Neural progenitor cell (in vitro differentiated cells): ENCODE measurements around the gene BCR. TPM values are rescaled to one million over a fixed set of nuclear protein-coding genes. Genes with fewer than 3 reads are reported as not detected.

ENCODE experiments used
- DNase-seq: peaks from one replicate; pipeline ENCODE4 v3.0.0-alpha.2; 2016; ENCODE audit warnings: low spot score
- H2AFZ ChIP-seq: fragments of 200-600 bp; sonication (generic); replicated peaks from 2 replicates; pipeline ENCODE4 v1.6.1; 2016; ENCODE audit warnings: antibody characterized with exemption
- H3F3A ChIP-seq: fragments of 200-600 bp; sonication (generic); 2 replicates; pipeline ENCODE4 v1.6.1; 2016; ENCODE audit warnings: antibody characterized with exemption, low read depth
- H3K27ac ChIP-seq: fragments of 200-600 bp; sonication (generic); 2 replicates; pipeline ENCODE4 v1.5.1; 2016; ENCODE audit warnings: mild to moderate bottlenecking
- H3K27me3 ChIP-seq: fragments of 200-600 bp; sonication (generic); 2 replicates; pipeline ENCODE4 v1.6.1; 2016; ENCODE audit warnings: mild to moderate bottlenecking, moderate library complexity
- H3K36me3 ChIP-seq: fragments of 200-600 bp; sonication (generic); 2 replicates; pipeline ENCODE4 v1.5.1; 2016
- H3K4me1 ChIP-seq: fragments of 200-600 bp; sonication (generic); 2 replicates; pipeline ENCODE4 v1.6.1; 2016; ENCODE audit warnings: mixed run types
- H3K4me2 ChIP-seq: fragments of 200-600 bp; sonication (generic); 2 replicates; pipeline ENCODE4 v1.6.1; 2016
- H3K4me3 ChIP-seq: fragments of 200-600 bp; sonication (generic); 2 replicates; pipeline ENCODE4 v1.5.1; 2016
- H3K79me2 ChIP-seq: fragments of 200-600 bp; sonication (generic); 2 replicates; pipeline ENCODE4 v1.6.1; 2016; ENCODE audit warnings: low read depth
- H3K9ac ChIP-seq: fragments of 200-600 bp; sonication (generic); 2 replicates; pipeline ENCODE4 v1.6.1; 2016
- H3K9me3 ChIP-seq: fragments of 200-600 bp; sonication (generic); 2 replicates; pipeline ENCODE4 v1.5.1; 2016; ENCODE audit warnings: low read depth
- H4K20me1 ChIP-seq: fragments of 200-600 bp; sonication (generic); 2 replicates; pipeline ENCODE4 v1.6.1; 2016; ENCODE audit warnings: low read depth
- H3K27ac Mint-ChIP-seq: 3 replicates; pipeline ENCODE4 v1.8.0; 2021; ENCODE audit warnings: mixed read lengths
- H3K27me3 Mint-ChIP-seq: 2 replicates; pipeline ENCODE4 v1.8.0; 2022; ENCODE audit warnings: low read depth, mild to moderate bottlenecking, inconsistent platforms, moderate library complexity, mixed read lengths; ENCODE audit not compliant: insufficient read depth
- H3K36me3 Mint-ChIP-seq: 3 replicates; pipeline ENCODE4 v1.8.0; 2021; ENCODE audit warnings: mixed read lengths
- H3K4me1 Mint-ChIP-seq: 3 replicates; pipeline ENCODE4 v1.8.0; 2021; ENCODE audit warnings: mixed read lengths
- H3K4me3 Mint-ChIP-seq: 3 replicates; pipeline ENCODE4 v1.8.0; 2021; ENCODE audit warnings: mild to moderate bottlenecking, moderate library complexity, mixed read lengths
- H3K9me3 Mint-ChIP-seq: 3 replicates; pipeline ENCODE4 v1.8.0; 2020; ENCODE audit warnings: mixed read lengths
- EZH2 ChIP-seq: fragments of 200-600 bp; sonication (generic); IDR thresholded peaks from 2 replicates; pipeline ENCODE4 v1.6.1; 2017; ENCODE audit warnings: antibody characterized with exemption, mild to moderate bottlenecking, moderate library complexity
- EZH2phosphoT487 ChIP-seq: fragments of 200-600 bp; sonication (generic); IDR thresholded peaks from 2 replicates; pipeline ENCODE4 v1.6.1; 2017; ENCODE audit warnings: antibody characterized with exemption
- total RNA-seq: library from RNA; depleted of rRNA; stranded (reverse); fragments of >200 nt; gene quantifications from 2 replicates; pipeline ENCODE4 v1.2.3, GENCODE V29; 2015; ENCODE audit warnings: low replicate concordance
- TF ChIP-seq, protein P1 (sequence below): fragments of 200-600 bp; sonication (generic); IDR thresholded peaks from 2 replicates; pipeline ENCODE4 v1.5.1; 2017; ENCODE audit warnings: antibody characterized with exemption, mild to moderate bottlenecking

Gene BCR
- total RNA-seq, 1 donor from 2014 or later, result 35.5 TPM

DNA sequence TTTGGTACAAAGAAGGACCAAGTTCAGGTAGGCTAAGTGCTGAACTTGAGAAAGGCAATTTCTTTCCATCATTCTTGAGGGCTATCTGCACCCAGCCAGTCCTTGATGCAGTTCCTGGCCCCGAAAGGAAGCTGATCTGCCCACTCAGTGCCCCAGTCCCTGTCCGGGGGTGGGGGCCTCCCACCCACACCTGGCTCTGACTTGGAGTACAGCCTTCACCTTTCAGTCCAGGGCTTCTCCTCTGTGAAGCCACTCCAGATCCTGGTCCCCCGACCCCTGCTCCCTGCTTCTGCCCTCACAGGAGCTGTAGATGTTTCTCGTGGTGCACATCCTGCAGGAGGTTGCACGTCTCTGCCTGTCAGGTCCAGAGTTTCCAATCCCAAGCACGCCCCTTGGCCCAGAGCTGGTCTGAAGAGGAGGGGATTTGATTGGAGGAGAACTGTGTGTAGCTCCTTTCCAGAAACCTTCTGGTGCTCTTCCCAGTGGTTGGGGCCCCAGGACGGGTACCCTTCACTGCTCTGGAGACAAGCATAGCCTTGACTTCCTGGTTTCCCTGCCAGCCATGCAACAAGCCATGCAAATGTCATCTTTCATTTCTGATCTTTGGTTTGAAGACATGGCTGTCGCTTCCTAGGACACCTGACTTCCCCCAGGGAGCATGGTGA, 75.3 kb downstream of the BCR start:
- H3K27me3 ChIP-seq, result no peaks in the 10 kb centered on the region
- no peaks in the 10 kb centered on the region for H3K36me3 ChIP-seq
- no peak for TF ChIP-seq EZH2
- TF ChIP-seq EZH2phosphoT487, result no peak
- DNase-seq, result no peak
- H3K9ac ChIP-seq, result no peak overlapping the region
- H3K9me3 ChIP-seq, result no peaks in the 10 kb centered on the region
- H3K79me2 ChIP-seq, result peaks cover 13% of the 10 kb centered on the region
- no peaks in the 10 kb centered on the region for H3K9me3 Mint-ChIP-seq
- H2AFZ ChIP-seq, result no peak overlapping the region
- H3F3A ChIP-seq, result no peaks in the 10 kb centered on the region
- H3K4me3 ChIP-seq, result no peak overlapping the region
- no peaks in the 10 kb centered on the region for H3K4me1 ChIP-seq
- no peak overlapping the region for H3K27ac ChIP-seq
- H3K4me1 Mint-ChIP-seq, result peaks cover 14% of the 10 kb centered on the region
- no peak overlapping the region for H3K4me3 Mint-ChIP-seq
- H3K36me3 Mint-ChIP-seq, result peaks cover 20% of the 10 kb centered on the region
- H3K27me3 Mint-ChIP-seq, result peaks cover 2% of the 10 kb centered on the region
- H4K20me1 ChIP-seq, result peaks cover 44% of the 10 kb centered on the region
- no peak overlapping the region for H3K27ac Mint-ChIP-seq
- no peak overlapping the region for H3K4me2 ChIP-seq

DNA sequence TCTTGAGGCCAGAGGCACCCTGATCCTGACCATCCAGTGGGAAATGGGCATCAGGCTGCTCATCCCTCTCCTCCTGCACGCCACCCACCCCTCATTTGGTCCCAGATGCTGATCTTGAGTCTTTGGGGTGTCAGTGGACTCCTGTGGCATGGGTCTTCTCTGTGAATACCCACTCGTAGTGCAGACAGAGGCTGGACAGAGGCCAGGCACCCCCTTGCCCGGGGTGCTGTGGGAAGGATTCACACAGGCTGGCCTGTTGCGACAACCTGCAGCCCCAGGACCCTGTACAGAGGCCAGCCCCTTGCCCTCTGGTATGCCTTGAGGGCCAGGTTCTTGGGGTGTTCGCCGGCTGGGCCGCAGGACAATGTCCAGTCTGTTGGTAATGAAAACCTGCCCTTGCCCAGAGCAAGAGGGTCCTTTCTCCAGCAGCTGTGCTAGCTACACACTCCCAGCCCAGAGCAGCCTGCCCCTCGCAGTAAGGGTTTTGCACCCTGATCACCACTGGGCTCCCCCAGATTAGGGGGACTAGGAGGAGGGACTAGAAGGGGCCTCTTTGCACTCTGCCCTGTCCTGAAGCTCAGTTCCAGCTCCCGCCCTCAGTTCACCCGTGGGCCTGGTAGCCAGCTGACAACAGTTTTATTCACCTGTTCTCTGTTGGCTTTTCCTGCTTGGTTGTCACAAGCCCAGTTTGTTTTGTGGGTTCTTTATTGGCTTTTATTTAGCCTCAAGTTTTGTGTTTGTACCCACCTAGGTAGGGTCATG, 76.0 kb downstream of the BCR start:
- no peak overlapping the region for H3K4me2 ChIP-seq
- no peak for DNase-seq
- peaks cover 6% of the 10 kb centered on the region for H3K79me2 ChIP-seq
- H4K20me1 ChIP-seq, result peaks cover 46% of the 10 kb centered on the region
- Mint-ChIP-seq H3K9me3 (no peaks in the 10 kb centered on the region), H3K27ac (peak overlapping the region; percentile 32), H3K4me1 (peaks cover 11% of the 10 kb centered on the region), H3K4me3 (no peak overlapping the region), H3K36me3 (peaks cover 22% of the 10 kb centered on the region), H3K27me3 (peaks cover 2% of the 10 kb centered on the region)
- no peaks in the 10 kb centered on the region for H3K36me3 ChIP-seq
- no peak overlapping the region for H3K27ac ChIP-seq
- H2AFZ ChIP-seq, result no peak overlapping the region
- H3K4me3 ChIP-seq, result no peak overlapping the region
- no peaks in the 10 kb centered on the region for H3K27me3 ChIP-seq
- no peaks in the 10 kb centered on the region for H3F3A ChIP-seq
- no peaks in the 10 kb centered on the region for H3K4me1 ChIP-seq
- TF ChIP-seq, protein P1, sequence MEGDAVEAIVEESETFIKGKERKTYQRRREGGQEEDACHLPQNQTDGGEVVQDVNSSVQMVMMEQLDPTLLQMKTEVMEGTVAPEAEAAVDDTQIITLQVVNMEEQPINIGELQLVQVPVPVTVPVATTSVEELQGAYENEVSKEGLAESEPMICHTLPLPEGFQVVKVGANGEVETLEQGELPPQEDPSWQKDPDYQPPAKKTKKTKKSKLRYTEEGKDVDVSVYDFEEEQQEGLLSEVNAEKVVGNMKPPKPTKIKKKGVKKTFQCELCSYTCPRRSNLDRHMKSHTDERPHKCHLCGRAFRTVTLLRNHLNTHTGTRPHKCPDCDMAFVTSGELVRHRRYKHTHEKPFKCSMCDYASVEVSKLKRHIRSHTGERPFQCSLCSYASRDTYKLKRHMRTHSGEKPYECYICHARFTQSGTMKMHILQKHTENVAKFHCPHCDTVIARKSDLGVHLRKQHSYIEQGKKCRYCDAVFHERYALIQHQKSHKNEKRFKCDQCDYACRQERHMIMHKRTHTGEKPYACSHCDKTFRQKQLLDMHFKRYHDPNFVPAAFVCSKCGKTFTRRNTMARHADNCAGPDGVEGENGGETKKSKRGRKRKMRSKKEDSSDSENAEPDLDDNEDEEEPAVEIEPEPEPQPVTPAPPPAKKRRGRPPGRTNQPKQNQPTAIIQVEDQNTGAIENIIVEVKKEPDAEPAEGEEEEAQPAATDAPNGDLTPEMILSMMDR, result no peak
- TF ChIP-seq EZH2 (no peak), EZH2phosphoT487 (no peak)
- no peak overlapping the region for H3K9ac ChIP-seq
- no peaks in the 10 kb centered on the region for H3K9me3 ChIP-seq

DNA sequence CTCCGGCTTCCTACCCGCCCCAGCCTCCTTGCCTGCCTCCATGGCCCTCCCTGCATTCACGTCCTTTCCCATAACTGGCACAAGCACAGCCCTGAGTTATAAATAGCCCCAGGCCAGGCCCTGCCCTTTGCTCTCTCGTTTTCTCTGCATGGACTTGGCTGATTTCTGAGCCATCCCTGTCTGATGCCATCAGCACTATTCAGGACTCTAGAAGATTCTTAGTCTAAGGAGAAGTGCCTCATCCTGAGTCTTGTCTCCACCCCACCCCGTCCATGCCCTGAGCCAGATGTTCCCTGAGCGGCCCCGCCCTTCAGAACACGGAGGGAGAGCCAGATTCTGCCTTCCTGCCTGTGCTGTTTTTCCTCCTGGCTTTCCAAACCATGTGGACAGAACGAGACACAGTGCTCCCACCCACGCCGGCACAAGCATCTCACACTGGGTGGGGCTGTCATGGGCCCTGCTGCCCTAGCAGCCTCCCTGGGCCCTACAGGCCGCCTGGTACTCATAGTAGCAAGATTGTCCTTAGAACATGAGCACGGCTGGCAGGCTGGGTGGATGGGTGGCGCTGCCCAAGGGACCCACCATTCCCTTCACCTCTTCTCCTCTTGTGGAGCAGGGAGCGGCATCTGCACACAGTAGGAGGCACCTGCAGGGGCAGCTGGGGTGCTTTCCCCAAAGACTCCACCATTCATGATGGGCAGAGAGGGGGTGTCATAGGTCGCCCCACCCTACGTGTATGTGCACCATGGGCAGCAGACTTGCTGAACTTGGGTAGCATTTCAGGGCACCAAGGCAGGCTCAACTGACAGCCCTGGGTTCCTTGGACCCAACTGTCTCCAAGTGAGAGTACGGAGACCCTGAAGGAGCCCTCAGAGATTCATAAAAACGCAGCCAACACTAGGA, 76.9 kb downstream of the BCR start:
- peaks cover 2% of the 10 kb centered on the region for H3K27me3 Mint-ChIP-seq
- TF ChIP-seq EZH2, result no peak
- TF ChIP-seq EZH2phosphoT487, result no peak
- TF ChIP-seq, protein P1, result no peak
- no peaks in the 10 kb centered on the region for H3K9me3 Mint-ChIP-seq
- peaks cover 41% of the 10 kb centered on the region for H4K20me1 ChIP-seq
- no peak overlapping the region for H3K4me2 ChIP-seq
- H3K27ac ChIP-seq, result no peak overlapping the region
- H3K36me3 Mint-ChIP-seq, result peaks cover 23% of the 10 kb centered on the region
- H3K79me2 ChIP-seq, result no peaks in the 10 kb centered on the region
- H3K4me3 Mint-ChIP-seq, result no peak overlapping the region
- no peaks in the 10 kb centered on the region for H3K36me3 ChIP-seq
- no peak for DNase-seq
- H3F3A ChIP-seq, result no peaks in the 10 kb centered on the region
- H3K4me1 Mint-ChIP-seq, result peaks cover 14% of the 10 kb centered on the region
- H3K4me3 ChIP-seq, result no peak overlapping the region
- H2AFZ ChIP-seq, result no peak overlapping the region
- H3K9ac ChIP-seq, result no peak overlapping the region
- H3K27me3 ChIP-seq, result no peaks in the 10 kb centered on the region
- H3K4me1 ChIP-seq, result no peaks in the 10 kb centered on the region
- H3K27ac Mint-ChIP-seq, result peak overlapping the region; percentile 66
- no peaks in the 10 kb centered on the region for H3K9me3 ChIP-seq
